Right renal cortex interstitium (tissue), 3 donors: ENCODE measurements around the gene LRRC45. TPM values are rescaled to one million over a fixed set of nuclear protein-coding genes. Genes with fewer than 3 reads are reported as not detected.
A peak's percentile ranks its signal among the peaks of the same experiment; 100 is the strongest.
"Not testable (repeated sequence)": the region's sequence is repeated elsewhere in the genome, so short reads cannot be mapped to it uniquely, and the experiment has no call there.

ENCODE experiments used
- DNase-seq, 3 donors: peaks; one replicate each; pipeline ENCODE4 v3.0.0-alpha.2; 2013; ENCODE audit warnings: low read depth in 3 of 3, low spot score in 2 of 3
- polyA plus RNA-seq, 3 donors: library from polyadenylated mRNA; unstranded; fragments of 120-200 nt; gene quantifications; one replicate each; pipeline ENCODE4 v1.2.1, GENCODE V29; 2013; ENCODE audit not compliant: insufficient read length in 3 of 3

LRRC45 gene
- polyA plus RNA-seq: 10 to 100 TPM; 11.0 to 12.9 (median 11.9) TPM

- peak; percentile 93 to 99 (median 96) for DNase-seq
These were observed at the start of gene LRRC45 for GRCh38 chr17:82022981-82023446. TSS of gene LRRC45 (plus strand) at chr17:82023305. CDS start at chr17:82023644, 339 bp downstream.

DNA sequence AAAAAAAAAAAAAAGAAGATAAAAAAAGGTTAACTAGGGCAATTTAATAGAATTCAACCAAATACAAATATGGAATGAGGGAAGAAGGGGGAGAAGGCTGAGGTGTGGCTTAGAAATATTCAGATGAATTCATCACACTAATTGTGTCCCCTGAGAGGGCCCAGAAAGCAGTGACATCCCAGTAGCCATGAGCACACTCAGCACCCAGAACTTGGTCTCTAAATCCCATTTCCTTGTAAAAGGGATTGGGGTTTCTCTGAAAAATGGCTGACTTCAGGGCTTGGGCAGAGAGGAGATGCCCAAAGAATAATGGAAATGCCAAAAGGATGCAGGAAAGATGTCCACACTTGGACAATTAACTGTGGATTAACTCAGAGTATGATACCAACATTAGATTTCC, 49.7 kb upstream of the LRRC45 start:
- DNase-seq: no peak

DNA sequence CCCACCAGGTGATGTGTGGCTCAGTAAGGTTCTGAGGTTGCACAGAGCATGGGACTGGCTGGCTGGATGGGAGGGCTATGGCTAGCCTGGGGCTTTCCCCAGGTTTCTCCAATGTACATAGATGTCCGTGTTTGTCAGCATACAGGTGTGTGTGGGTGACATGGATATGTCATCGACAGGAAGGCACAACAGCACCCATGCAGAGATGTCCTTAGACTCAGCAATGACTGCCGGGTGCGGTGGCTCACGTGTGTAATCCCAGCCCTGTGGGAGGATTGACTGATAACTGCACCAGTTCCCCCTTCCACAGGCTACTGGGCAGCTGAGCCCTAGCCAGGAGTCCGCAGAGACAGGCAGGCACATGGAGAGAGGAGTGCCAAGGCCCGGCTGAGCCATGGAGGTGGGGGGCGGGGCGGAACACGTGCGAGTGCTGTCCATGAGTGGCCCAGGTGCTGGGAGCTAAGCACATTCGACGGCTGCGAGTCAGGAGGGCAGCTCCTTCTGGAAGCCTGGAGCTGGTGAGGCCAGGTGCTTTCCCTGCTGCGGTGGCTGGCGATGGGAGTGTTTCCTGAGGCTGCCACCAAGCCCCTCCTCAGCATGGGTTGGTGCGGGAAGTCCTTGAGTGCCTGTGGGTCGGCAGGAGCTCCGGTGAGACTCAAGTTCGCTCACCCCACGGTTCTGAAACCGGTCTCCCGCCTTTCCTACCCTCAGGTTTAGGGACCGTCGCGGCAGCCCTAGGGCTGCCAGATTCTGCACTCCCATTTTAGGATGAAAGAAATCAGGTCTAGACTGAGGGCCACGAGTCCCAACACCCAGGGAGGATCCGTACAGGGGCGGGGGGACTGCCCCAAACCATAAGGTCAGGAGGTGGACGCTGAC, 46.5 kb upstream of the LRRC45 start:
- DNase-seq: no peak

DNA sequence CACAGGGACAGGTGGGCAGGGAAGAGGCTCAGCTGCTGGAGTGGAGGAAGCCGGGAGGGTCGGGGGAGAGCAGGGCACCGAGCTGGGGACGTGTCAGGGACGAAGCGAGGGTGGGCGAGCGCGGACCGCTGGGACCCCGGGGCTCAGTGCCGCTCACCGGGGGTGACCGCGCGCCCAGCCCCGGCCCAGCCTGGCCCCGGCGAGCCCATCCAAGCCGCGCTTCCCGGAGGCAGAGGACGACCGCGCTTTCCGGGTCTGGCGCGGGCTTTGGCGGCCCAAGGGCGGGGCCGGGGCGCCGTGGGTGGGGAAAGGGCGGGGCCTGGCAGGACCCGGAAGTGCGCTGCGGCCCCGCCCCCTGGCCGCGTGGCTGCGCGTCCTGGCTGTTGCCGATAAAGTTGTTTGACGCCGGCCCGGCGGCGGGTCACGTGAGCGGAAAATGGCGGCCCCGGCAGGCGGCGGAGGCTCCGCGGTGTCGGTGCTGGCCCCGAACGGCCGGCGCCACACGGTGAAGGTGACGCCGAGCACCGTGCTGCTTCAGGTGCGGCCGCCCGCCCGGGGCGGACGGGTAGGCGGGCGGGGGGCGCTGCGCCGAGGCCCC, 45.8 kb upstream of the LRRC45 start, which contains the start of gene ASPSCR1:
Gene ASPSCR1, plus strand, starts transcription at position 419 of the 598 bp plus-strand sequence. Its CDS starts 18 bp downstream, at position 437.
- peak in 1 of 3 donors; percentile 81 for DNase-seq

DNA sequence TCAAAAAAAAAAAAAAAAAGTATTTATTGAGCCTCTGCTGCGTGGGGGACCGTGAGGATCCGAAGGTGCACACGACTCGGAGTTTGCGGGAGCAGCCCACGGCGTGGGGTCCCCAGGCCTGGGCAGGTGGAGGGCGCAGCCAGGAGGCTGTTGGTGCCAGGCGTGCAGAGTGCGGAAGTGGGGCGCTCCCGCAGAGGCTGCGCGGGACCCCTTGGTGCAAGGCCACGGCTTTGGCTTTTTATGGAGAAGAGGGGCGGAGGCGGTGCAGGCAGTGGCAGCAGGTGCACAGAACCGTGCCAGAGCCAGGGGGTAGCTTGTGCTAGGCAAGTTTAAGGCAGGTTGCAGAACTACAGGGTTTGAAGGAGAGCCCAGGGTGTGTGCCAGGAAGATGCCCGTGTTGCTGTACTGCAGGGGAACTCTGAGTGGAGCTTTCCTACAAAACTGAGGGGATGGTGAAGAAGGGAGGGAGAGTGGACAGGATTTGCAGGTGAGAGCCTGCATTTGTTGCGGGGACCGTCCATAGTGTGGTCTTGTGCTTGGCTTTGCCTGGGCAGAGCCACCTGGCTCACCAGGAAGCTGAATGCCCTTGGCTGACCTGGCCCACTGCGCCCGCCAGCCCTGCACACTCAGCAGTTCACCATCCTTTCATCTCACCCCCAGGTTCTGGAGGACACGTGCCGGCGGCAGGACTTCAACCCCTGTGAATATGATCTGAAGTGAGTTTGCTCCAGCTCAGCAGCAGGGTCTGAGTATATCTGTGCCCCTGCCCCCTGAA, 44.4 kb upstream of the LRRC45 start:
- no peak for DNase-seq

GRCh38 chr17:81980122-81980521, 43.0 kb upstream of the LRRC45 start:
- DNase-seq: no peak

DNA sequence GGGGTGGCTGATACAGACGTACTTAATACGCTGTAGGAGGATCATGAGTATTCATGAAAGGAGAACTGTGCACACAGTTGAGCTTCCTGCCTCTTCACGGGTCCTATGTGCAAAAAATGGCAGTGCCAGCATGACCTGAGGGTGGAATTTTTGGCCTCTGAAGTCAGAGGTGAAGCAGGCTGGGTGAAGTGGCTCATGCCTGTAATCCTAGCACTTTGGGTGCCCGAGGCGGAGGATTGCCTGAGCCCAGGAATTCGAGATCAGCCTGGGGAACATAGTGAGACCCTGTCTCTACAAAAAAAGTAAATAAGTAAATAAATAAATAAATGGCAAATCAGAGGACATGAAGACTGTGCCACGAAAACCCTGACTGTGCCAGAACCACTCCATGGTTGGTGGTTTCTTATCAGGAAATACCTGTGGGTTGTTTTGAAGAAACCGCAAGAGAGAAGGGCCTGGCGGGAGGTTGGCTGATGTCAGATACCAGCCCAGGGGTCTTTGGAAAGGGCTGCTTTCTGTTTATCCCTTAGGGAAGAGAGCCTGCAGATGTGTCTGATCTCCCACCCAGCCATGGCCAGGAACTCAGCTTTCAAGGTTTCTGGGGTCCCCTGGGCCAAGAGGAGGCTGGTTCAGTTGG, 42.3 kb upstream of the LRRC45 start:
- DNase-seq: no peak

GRCh38 chr17:81981511-81981910, 41.6 kb upstream of the LRRC45 start:
- DNase-seq: not testable (repeated sequence)

DNA sequence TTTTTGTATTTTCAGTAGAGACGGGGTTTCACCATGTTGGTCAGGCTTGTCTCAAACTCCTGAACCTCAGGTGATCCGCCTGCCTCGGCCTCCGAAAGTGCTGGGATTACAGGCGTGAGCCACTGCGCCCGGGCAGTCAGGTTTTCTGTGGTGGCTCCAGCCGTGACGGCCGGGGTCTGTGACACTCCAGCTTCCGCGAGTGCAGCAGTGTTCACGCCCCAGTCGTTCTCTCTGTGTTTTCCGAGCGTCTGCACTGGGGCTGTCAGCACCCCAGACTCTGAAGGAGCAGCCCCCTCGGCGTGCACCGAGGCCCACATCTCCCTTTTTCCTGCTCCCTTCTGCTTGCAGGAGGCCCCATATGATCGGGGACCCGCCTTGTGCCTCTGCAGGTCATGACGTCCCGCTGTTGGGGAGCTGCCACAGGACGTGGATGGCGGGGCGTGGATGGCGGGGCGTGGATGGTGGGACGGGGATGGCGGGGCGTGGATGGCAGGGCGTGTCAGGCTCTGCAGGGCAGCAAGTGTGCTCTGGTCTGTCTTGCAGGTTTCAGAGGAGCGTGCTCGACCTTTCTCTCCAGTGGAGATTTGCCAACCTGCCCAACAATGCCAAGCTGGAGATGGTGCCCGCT, 40.0 kb upstream of the LRRC45 start:
- no peak for DNase-seq

- no peak for DNase-seq
These were observed 39.3 kb upstream of the LRRC45 start for GRCh38 chr17:81983639-81984373.

GRCh38 chr17:81984773-81985410, 38.2 kb upstream of the LRRC45 start:
- DNase-seq: no peak

- no peak for DNase-seq
These were observed 36.5 kb upstream of the LRRC45 start for GRCh38 chr17:81986606-81987005.

DNA sequence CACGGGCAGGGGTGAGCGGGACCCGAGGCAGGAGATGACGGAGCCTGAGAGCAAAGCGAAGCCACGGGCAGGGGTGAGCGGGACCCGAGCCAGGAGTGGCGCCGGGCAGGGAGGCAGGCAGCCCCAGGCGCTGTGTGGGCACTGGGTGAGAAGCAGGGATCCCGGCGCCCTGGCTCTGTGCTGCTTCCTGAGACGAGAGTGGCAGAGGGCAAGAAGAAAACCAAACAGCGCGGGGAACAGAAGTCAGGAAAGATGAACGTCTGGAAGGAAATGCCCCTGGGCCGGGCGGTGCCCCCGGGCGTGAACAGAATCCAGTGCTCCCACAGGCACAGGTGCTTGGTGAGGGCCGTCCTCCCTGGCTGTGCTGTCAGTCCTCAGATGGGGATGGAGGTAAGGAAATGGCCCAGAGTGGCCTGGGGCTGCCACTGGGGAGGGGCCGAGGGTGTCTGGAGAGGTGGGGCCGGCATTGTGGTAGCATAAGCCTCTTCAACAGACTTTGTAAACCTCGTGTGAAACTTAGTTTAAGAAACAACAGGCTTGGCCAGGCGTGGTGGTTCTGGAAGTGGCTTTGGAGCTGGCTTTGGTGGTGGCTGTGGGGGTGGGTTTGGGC, 35.8 kb upstream of the LRRC45 start:
- DNase-seq: no peak

DNA sequence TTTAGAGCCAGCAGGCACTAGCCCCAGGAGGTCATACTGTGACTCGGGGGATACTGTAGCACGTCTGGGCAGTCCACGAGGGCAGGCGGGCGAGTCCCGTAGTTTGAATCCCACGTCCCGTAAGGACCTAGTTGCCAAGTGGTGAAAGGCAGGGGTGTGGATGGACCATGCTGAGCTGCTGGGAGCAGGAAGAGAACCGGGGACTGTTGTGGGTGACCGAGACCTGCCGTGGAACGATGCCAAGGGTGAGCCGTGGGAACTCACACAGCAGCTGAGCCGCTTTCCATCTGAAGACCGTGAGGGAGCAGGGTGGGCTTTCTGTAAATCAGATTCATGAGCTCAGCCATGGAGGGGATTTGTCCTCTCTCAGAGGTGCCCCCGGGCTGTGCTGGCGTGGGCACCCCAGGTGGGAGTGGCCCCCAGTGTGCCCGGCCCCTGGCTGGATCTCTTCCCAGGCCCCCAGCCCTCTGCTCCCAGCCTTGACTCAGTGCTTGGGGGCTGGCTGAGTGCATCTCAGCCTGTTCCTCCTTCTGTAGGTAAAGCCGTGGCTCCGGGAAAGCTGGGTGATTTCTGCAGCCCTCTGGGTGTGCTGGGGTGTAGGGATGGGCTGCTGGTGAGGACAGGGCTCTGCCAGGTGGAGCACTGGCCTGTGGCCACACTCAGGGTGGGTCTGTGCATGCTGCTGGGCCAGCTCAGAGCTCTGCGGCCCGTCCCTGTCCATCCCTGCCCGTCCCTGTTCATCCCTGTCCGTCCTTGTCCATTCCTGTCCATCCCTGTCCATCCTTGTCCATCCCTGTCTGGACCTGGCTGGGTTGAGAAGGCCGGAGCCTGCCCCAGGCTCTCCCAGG, 32.0 kb upstream of the LRRC45 start:
- DNase-seq: no peak

- no peak for DNase-seq
These were observed 31.3 kb upstream of the LRRC45 start for GRCh38 chr17:81991684-81992305.

DNA sequence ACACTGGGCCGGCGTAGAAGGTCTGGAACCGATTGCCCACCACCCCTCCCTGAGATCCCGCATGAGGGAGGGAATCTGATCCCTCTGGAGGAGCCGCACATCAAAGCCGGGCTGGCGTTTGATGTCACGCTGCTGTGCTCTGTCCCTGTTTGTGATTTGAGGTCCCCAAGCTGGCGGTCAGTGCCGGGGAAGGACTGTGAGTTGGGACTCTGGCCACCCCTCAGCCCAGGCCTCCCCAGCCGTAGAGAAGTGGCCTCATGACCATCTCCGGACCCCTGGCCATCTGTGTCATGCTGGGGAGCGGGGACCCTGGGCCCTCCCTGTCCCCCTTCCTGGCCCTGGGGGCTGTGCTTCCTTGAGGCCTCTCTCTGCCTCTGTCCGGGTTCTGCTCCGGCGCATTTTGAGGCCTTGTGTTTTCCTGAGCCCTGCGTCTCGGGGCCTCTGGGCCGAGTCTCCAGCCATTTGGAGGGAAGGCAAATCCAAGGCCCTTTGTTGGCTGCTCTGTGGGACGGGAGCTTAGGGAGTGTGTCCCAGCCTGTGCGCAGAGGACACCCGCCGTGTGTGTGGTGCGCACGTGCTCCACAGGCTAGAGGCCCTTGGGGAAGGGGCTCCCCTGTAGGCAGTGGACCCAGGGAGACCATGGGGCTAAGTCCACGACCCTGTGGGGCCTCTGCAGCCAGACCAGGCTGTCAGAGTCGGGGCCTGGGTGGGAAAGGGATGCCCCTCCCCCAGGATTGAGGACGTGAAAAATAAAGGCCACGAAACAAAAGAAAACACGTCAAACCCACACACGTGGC, 30.6 kb upstream of the LRRC45 start:
- DNase-seq: no peak
